Liver (tissue), 9 donors: ENCODE measurements around the gene PDLIM4. TPM values are rescaled to one million over a fixed set of nuclear protein-coding genes. Genes with fewer than 3 reads are reported as not detected.

Experiments used
- DNase-seq: peaks from one replicate; pipeline ENCODE4 v3.0.0-alpha.2; 2017; ENCODE audit warnings: low spot score
- H3K27ac ChIP-seq, 2 donors: one replicate each; pipeline ENCODE4 v1.7.0; 2013; ENCODE audit warnings: inconsistent platforms in 2 of 2, low read length in 2 of 2, control low read depth in 1 of 2, low read depth in 1 of 2, mild to moderate bottlenecking in 1 of 2
- H3K27me3 ChIP-seq, 4 donors: one replicate each; pipeline versions ENCODE4 v1.6.1 to v1.7.0; 2013; ENCODE audit warnings: low read length in 3 of 4, inconsistent platforms in 1 of 4, mild to moderate bottlenecking in 1 of 4, moderate library complexity in 1 of 4; ENCODE audit not compliant: control insufficient read depth in 4 of 4, insufficient read depth in 4 of 4
- H3K36me3 ChIP-seq, 4 donors: one replicate each; pipeline versions ENCODE4 v1.6.1 to v1.7.0; 2013; ENCODE audit warnings: low read length in 3 of 4, mild to moderate bottlenecking in 3 of 4, low read depth in 1 of 4, moderate library complexity in 1 of 4; ENCODE audit not compliant: control insufficient read depth in 4 of 4, insufficient read depth in 3 of 4
- H3K4me1 ChIP-seq, 4 donors: one replicate each; pipeline versions ENCODE4 v1.6.1 to v1.7.0; 2013; ENCODE audit warnings: low read length in 3 of 4, mild to moderate bottlenecking in 3 of 4, moderate library complexity in 1 of 4; ENCODE audit not compliant: control insufficient read depth in 4 of 4, insufficient read depth in 4 of 4
- H3K4me3 ChIP-seq, 3 donors: one replicate each; pipeline versions ENCODE4 v1.6.1 to v1.7.0; 2013; ENCODE audit warnings: low read length in 3 of 3, control low read depth in 1 of 3, low read depth in 1 of 3, mild to moderate bottlenecking in 1 of 3
- H3K9ac ChIP-seq, 2 donors: one replicate each; pipeline ENCODE4 v1.7.0; 2013; ENCODE audit warnings: low read length in 2 of 2, mild to moderate bottlenecking in 2 of 2, moderate library complexity in 2 of 2, control low read depth in 1 of 2, low read depth in 1 of 2
- H3K9me3 ChIP-seq, 4 donors: one replicate each; pipeline versions ENCODE4 v1.6.1 to v1.7.0; 2013; ENCODE audit warnings: low read length in 3 of 4; ENCODE audit not compliant: control insufficient read depth in 4 of 4
- ATF3 ChIP-seq: IDR thresholded peaks from 2 replicates; pipeline ENCODE4 v1.6.1; 2016; ENCODE audit warnings: antibody characterized with exemption
- EGR1 ChIP-seq, 2 donors: IDR thresholded peaks; 2 replicates each; pipeline ENCODE4 v1.6.1; 2016 to 2018; ENCODE audit warnings: antibody characterized with exemption in 2 of 2, low read depth in 2 of 2
- FOXA1 ChIP-seq: IDR thresholded peaks from 2 replicates; pipeline ENCODE4 v1.6.1; 2016; ENCODE audit warnings: antibody characterized with exemption
- FOXA2 ChIP-seq: IDR thresholded peaks from 2 replicates; pipeline ENCODE4 v1.6.1; 2016; ENCODE audit warnings: antibody characterized with exemption
- HNF4A ChIP-seq, 2 donors: conservative IDR thresholded peaks; 2 replicates each; pipeline ENCODE4 v1.6.1; 2016; ENCODE audit warnings: antibody characterized with exemption in 2 of 2, mild to moderate bottlenecking in 2 of 2
- HNF4G ChIP-seq: IDR thresholded peaks from 2 replicates; pipeline ENCODE4 v1.6.1; 2016; ENCODE audit warnings: antibody characterized with exemption
- JUND ChIP-seq, 2 donors: IDR thresholded peaks; 2 replicates each; pipeline ENCODE4 v1.6.1; 2016; ENCODE audit warnings: antibody characterized with exemption in 2 of 2
- NR2F2 ChIP-seq: IDR thresholded peaks from 2 replicates; pipeline ENCODE4 v1.6.1; 2016; ENCODE audit warnings: antibody characterized with exemption
- RAD21 ChIP-seq, 2 donors: IDR thresholded peaks; 2 replicates each; pipeline ENCODE4 v1.6.1; 2016; ENCODE audit warnings: antibody characterized with exemption in 2 of 2, mild to moderate bottlenecking in 2 of 2
- RXRA ChIP-seq, 2 donors: IDR thresholded peaks; 2 replicates each; pipeline ENCODE4 v1.6.1; 2017 to 2018; ENCODE audit warnings: antibody characterized with exemption in 2 of 2, mild to moderate bottlenecking in 1 of 2
- SP1 ChIP-seq: IDR thresholded peaks from 2 replicates; pipeline ENCODE4 v1.6.1; 2018; ENCODE audit warnings: antibody characterized with exemption, mild to moderate bottlenecking
- TAF1 ChIP-seq: conservative IDR thresholded peaks from 2 replicates; pipeline ENCODE4 v1.6.1; 2016; ENCODE audit warnings: antibody characterized with exemption, mild to moderate bottlenecking
- YY1 ChIP-seq: IDR thresholded peaks from 2 replicates; pipeline ENCODE4 v1.6.1; 2016; ENCODE audit warnings: antibody characterized with exemption, mild to moderate bottlenecking
- whole genome bisulfite sequencing: extraction: QIAGEN DNeasy Blood & Tissue Kit; methylation state at CpG from one replicate; pipeline ENCODE4 v1.1.7; 2013; 5-methylcytosine and 5-hydroxymethylcytosine counted together
- polyA plus RNA-seq, 2 donors: library from polyadenylated mRNA; stranded (reverse) in 1 of 2; unstranded in 1 of 2; fragments of 200-250 nt in 1 of 2; fragments of >200 nt in 1 of 2; fragmentation: Nextera tagmentation in 1 of 2; extraction: Ambion mirVana in 1 of 2; gene quantifications; one replicate each; pipeline versions ENCODE4 v1.2.1 to v1.2.3, GENCODE V29; 2013 to 2015
- total RNA-seq, 2 donors: library from RNA; depleted of rRNA; stranded (reverse); fragments of >200 nt; gene quantifications; one replicate each; pipeline ENCODE4 v1.2.3, GENCODE V29; 2014
- TF ChIP-seq, protein P1 (sequence below): IDR thresholded peaks from 2 replicates; pipeline ENCODE4 v1.6.1; 2016; ENCODE audit warnings: antibody characterized with exemption
- TF ChIP-seq, protein P2 (sequence below): IDR thresholded peaks from 2 replicates; pipeline ENCODE4 v1.6.1; 2016; ENCODE audit warnings: antibody characterized with exemption, mild to moderate bottlenecking
- TF ChIP-seq, protein P3 (sequence below): fragments of 150-350 bp; IDR thresholded peaks from 2 replicates; pipeline ENCODE4 v1.5.1; 2017; ENCODE audit warnings: improper control_type of control experiment, low read depth, low read length; ENCODE audit not compliant: missing input control
- TF ChIP-seq, protein P4 (sequence below): IDR thresholded peaks from 2 replicates; pipeline ENCODE4 v1.6.1; 2016; ENCODE audit warnings: antibody characterized with exemption
- donor health status: healthy.
- donor health status: healthy.
- donor health status: healthy.
- donor health status: healthy.
- donor health status: healthy.

Gene PDLIM4
- total and polyA plus RNA-seq, 4 donors: 0.25 to 0.93 (median 0.65) TPM

- H3K9ac ChIP-seq: no peak overlapping the region
- no peak for DNase-seq
- peaks cover 0 to 3% (median 0%) of the 10 kb centered on the region in 4 donors for H3K36me3 ChIP-seq
- H3K9me3 ChIP-seq: no peaks in the 10 kb centered on the region
- peaks cover 0 to 4% (median under 1%) of the 10 kb centered on the region in 4 donors for H3K4me1 ChIP-seq
- H3K27ac ChIP-seq: no peak overlapping the region
- H3K27me3 ChIP-seq: no peaks in the 10 kb centered on the region
- H3K4me3 ChIP-seq: no peak overlapping the region
- 91% methylated on average over 7 of the region's 7 CpGs for WGBS
- TF ChIP-seq FOXA2: no peak
- no peak for TF ChIP-seq RAD21 (IDR thresholded peaks at IDR 0.05)
These were observed 35.5 kb upstream of the PDLIM4 start for GRCh38 chr5:132221781-132222648.

DNA sequence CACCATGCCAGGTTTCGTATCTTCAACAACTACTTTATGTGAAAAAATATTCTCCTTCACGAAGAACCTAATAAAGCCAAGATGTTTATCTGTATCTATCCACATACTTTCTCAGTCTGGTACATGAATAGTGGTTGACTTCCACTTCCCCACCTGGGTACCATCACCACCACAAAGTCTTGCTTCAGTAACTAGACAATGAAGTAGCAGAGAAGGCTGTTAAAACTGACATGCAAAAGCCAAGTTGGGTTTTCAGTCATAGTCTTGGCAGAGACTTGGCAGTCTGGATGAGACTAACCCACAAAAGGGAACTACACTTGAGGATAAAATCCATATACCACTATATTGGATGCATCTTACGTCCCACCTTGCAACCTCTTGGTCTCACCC lies 34.9 kb upstream of the PDLIM4 start:
- H3K36me3 ChIP-seq: peaks cover 0 to under 1% (median 0%) of the 10 kb centered on the region in 4 donors
- 97% methylated on average over 3 of the region's 3 CpGs for WGBS
- no peak overlapping the region for H3K9ac ChIP-seq
- H3K4me3 ChIP-seq: no peak overlapping the region
- no peak overlapping the region for H3K27ac ChIP-seq
- peaks cover 0 to 5% (median under 1%) of the 10 kb centered on the region in 4 donors for H3K4me1 ChIP-seq
- no peak for DNase-seq
- TF ChIP-seq FOXA2: no peak
- no peak for TF ChIP-seq SP1
- TF ChIP-seq, protein P1, sequence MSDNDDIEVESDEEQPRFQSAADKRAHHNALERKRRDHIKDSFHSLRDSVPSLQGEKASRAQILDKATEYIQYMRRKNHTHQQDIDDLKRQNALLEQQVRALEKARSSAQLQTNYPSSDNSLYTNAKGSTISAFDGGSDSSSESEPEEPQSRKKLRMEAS: no peak
- no peak for TF ChIP-seq FOXA1
- no peak for TF ChIP-seq RXRA (IDR thresholded peaks at IDR 0.05)
- no peak for TF ChIP-seq JUND (IDR thresholded peaks at IDR 0.05)
- TF ChIP-seq HNF4A (conservative IDR thresholded peaks at IDR 0.05): no peak
- TF ChIP-seq ATF3: no peak
- TF ChIP-seq, protein P2, sequence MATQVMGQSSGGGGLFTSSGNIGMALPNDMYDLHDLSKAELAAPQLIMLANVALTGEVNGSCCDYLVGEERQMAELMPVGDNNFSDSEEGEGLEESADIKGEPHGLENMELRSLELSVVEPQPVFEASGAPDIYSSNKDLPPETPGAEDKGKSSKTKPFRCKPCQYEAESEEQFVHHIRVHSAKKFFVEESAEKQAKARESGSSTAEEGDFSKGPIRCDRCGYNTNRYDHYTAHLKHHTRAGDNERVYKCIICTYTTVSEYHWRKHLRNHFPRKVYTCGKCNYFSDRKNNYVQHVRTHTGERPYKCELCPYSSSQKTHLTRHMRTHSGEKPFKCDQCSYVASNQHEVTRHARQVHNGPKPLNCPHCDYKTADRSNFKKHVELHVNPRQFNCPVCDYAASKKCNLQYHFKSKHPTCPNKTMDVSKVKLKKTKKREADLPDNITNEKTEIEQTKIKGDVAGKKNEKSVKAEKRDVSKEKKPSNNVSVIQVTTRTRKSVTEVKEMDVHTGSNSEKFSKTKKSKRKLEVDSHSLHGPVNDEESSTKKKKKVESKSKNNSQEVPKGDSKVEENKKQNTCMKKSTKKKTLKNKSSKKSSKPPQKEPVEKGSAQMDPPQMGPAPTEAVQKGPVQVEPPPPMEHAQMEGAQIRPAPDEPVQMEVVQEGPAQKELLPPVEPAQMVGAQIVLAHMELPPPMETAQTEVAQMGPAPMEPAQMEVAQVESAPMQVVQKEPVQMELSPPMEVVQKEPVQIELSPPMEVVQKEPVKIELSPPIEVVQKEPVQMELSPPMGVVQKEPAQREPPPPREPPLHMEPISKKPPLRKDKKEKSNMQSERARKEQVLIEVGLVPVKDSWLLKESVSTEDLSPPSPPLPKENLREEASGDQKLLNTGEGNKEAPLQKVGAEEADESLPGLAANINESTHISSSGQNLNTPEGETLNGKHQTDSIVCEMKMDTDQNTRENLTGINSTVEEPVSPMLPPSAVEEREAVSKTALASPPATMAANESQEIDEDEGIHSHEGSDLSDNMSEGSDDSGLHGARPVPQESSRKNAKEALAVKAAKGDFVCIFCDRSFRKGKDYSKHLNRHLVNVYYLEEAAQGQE: no peak
- no peak for TF ChIP-seq HNF4G
- TF ChIP-seq, protein P3, sequence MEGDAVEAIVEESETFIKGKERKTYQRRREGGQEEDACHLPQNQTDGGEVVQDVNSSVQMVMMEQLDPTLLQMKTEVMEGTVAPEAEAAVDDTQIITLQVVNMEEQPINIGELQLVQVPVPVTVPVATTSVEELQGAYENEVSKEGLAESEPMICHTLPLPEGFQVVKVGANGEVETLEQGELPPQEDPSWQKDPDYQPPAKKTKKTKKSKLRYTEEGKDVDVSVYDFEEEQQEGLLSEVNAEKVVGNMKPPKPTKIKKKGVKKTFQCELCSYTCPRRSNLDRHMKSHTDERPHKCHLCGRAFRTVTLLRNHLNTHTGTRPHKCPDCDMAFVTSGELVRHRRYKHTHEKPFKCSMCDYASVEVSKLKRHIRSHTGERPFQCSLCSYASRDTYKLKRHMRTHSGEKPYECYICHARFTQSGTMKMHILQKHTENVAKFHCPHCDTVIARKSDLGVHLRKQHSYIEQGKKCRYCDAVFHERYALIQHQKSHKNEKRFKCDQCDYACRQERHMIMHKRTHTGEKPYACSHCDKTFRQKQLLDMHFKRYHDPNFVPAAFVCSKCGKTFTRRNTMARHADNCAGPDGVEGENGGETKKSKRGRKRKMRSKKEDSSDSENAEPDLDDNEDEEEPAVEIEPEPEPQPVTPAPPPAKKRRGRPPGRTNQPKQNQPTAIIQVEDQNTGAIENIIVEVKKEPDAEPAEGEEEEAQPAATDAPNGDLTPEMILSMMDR: no peak
- TF ChIP-seq EGR1 (IDR thresholded peaks at IDR 0.05; ENCODE audit: low read depth in 2 of 2): no peak
- no peak for TF ChIP-seq YY1
- TF ChIP-seq TAF1: no peak
- no peak for TF ChIP-seq NR2F2
- TF ChIP-seq, protein P4, sequence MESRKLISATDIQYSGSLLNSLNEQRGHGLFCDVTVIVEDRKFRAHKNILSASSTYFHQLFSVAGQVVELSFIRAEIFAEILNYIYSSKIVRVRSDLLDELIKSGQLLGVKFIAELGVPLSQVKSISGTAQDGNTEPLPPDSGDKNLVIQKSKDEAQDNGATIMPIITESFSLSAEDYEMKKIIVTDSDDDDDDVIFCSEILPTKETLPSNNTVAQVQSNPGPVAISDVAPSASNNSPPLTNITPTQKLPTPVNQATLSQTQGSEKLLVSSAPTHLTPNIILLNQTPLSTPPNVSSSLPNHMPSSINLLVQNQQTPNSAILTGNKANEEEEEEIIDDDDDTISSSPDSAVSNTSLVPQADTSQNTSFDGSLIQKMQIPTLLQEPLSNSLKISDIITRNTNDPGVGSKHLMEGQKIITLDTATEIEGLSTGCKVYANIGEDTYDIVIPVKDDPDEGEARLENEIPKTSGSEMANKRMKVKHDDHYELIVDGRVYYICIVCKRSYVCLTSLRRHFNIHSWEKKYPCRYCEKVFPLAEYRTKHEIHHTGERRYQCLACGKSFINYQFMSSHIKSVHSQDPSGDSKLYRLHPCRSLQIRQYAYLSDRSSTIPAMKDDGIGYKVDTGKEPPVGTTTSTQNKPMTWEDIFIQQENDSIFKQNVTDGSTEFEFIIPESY: no peak
- TF ChIP-seq RAD21 (IDR thresholded peaks at IDR 0.05): no peak
- H3K9me3 ChIP-seq: no peaks in the 10 kb centered on the region
- no peaks in the 10 kb centered on the region for H3K27me3 ChIP-seq
